ENCODE results near the gene POU3F3.

Gene POU3F3

DNA sequence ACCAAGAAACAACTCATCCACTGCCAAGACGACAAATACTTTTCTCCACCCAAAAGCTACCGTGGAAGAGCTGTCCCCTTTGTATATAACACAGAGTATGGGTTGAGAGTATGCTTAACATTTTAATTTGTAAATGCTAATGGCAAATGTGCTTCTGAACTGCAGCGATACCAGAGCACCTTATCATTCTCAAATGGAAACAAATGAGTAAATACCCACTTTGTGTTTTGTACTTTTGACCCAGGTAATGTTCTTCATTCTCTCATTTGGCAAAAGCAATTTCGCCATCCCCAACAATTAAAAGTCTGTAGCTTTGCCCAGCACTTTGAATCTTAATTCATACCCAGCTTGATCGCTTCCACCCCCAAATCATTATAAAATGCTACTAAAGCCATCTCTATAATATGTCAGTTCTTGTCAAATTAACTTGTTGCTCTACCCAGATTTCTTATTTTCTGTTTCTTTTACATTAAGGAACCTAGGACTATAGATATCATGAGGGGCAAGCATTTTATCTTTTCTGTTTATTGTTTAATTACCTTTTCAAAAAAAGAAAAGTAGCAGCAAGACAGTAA lies 6.2 kb upstream of the POU3F3 start:
- DNase-seq, result no peak

GRCh38 chr2:104848526-104848925 lies 5.4 kb upstream of the POU3F3 start:
- no peak for DNase-seq

- DNase-seq, result no peak
Observed at GRCh38 chr2:104849101-104849500, 4.8 kb upstream of the POU3F3 start.

DNA sequence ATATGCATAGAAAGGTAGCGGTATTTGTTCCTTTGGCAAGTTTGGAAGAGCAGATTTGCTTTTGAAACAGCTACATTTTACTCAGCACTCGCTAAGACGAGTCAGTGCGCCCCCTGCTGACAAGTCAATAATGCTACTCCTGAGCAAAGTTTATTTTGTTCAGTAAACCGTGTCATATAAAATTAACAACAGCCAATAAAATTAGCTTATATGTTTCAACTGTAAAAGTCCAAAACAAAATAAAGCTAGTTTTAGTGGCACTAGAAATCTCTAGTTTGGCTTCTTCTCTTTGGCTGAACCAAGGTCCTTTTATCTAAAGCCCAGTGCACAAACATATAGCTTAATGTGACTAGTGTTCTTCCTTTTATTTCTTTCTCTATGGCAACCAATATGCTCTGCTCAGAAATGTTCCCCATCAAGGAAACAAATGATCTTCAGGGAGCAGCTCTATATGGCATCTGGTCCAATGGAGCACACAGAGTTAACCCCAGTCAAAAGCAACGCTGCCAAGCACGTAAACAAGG lies 4.2 kb upstream of the POU3F3 start:
- DNase-seq, result peak; percentile 65

- no peak for DNase-seq
Observed at GRCh38 chr2:104850361-104851290, 3.3 kb upstream of the POU3F3 start.

DNA sequence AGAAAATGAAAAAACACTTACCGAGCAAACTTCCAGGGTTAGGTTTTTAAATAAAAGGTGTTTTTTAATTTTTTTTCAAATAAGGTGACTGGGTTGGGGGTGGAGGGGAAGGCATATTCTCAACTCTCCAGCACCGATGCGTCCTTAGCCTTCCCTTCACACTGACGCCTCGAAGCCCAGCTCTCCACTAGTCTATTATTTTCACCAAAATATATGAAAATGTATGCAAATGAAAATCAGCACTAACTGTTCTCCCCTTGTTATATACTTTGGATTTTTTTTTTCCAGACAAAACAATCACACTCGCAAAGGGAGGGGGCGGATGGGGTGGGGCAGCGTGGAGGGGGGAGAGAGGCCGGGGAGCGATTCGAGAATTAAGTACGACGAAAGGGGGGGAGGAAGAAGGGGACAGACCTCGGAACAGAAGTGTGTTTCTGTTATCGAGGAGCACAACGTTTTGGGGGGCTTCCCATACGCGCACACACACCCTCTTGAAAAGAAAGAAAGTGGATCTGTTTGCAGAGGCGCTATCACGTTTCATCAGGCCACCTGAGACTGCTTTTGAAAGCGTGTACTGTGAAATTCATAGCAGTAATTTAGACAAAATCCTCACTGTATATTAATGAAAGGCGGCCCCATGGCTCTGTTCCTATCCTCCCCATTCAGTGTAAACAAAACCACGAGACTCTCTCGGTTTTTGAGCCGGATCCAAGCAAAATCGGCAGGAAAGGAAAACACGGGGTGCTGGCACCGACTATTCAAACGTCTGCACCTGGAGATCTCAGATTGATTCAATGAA lies 2.4 kb upstream of the POU3F3 start:
- DNase-seq, result peak; percentile 12

DNA sequence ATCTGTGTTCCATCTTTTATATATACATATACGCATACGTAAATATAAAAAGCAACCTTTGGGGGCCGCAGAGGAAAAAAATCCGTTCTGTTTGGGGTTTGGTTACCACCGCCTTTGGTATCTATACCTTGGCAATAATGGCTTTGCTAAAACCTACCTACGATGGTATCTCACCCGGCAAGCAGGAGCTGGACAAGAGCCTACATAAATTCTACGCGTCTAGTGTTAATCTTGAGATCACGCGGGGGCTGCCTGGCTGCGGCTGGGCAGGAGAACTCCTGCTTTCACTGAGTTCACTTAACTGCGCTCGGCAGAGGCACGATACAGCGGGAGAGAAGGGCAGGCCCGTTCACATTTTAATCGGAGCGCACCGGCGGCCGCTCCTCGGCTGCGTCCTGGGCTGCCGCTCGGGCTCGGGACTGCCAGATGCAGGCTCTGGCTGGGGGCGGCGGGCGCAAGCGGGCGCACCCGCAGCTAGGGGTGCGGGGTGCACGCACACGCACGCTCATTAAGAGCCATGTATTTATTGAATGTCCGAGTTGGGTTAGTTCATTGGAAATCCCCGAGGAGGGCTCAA lies 1.7 kb upstream of the POU3F3 start:
- peak; percentile 21 for DNase-seq

GRCh38 chr2:104854498-104855220 lies 744 bp downstream of the POU3F3 start:
- DNase-seq, result peak; percentile 15

GRCh38 chr2:104855221-104856085 lies 1.5 kb downstream of the POU3F3 start:
- DNase-seq, result no peak

DNA sequence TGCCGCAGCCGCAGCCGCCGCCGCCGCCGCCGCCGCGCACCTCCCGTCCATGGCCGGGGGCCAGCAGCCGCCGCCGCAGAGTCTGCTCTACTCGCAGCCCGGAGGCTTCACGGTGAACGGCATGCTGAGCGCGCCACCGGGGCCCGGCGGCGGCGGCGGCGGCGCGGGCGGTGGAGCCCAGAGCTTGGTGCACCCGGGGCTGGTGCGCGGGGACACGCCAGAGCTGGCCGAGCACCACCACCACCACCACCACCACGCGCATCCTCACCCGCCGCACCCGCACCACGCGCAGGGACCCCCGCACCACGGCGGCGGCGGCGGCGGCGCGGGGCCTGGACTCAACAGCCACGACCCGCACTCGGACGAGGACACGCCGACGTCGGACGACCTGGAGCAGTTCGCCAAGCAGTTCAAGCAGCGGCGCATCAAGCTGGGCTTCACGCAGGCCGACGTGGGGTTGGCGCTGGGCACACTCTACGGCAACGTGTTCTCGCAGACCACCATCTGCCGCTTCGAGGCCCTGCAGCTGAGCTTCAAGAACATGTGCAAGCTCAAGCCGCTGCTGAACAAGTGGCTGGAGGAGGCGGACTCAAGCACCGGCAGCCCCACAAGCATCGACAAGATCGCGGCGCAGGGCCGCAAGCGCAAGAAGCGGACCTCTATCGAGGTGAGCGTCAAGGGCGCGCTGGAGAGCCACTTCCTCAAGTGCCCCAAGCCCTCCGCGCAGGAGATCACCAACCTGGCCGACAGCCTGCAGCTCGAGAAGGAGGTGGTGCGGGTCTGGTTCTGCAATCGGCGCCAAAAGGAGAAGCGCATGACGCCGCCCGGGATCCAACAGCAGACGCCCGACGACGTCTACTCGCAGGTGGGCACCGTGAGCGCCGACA lies 2.4 kb downstream of the POU3F3 start:
- DNase-seq, result peak; percentile 46

GRCh38 chr2:104856973-104857261 lies 3.0 kb downstream of the POU3F3 start:
- DNase-seq, result peak; percentile 46

GRCh38 chr2:104857262-104858005 lies 3.5 kb downstream of the POU3F3 start:
- no peak for DNase-seq

DNA sequence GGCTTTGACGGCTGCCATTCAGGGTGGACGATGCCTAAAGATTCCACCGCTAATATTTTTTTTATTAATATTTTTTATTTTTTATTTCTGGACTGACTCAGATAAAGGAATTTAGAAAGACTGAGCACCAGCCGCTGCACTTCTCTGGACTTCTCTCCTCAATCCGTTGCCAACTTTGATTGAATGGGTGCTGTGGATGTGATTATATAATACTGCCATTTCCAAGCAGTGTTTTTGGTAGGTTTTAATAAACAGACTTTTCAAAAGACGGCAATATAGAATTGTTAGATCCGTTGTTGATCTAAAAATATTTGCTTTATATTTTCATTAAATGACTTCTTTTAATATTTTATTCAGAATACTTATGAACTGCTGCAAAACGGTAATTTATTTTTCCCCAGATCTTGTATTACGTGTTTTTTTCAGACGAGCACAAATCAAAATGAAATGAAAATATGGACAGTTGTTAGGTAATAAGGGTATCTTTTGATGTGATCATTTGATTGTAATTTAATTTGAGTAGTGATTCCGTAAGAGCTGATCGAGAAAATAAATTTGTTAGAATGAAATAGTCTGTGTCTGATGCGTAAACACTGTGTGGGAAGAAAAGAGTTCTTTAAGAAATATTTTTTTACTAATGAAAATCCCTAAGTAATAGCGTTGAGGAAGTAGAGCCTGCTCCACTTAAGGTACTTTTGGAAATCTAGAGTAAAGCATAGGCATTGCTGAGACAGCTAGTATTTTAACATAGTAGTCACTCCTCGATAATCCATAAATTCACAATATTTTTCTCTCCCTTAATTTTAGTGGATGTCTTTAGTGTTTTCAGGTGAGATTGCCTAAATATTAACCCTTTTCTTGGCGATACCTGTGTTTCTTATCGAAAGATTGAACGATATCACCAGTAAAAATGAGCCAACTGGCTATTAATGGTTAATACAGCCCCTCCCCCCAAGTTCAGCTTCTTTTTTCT lies 4.4 kb downstream of the POU3F3 start:
- DNase-seq, result no peak

DNA sequence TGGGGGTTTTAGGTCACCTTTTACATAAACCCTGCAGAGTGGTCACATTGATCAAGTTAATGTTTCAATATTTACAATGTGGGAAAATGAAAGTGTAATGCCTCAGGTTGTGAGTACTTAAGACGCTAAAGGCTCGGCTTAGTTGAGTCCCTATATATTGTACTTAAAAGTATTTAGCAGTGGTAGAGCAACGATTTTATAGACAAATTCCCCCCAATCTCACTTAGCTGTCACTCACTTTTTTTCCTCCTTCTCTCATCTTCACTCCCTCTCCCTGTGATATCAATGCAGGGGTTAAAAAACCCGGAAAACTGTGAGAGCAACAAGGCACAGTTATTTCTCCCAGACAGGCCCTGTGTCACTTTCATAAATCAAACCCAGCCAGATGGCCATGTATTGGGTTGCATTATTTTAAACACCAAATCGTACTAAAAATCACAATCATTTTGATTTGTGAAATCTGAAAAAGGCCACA lies 5.4 kb downstream of the POU3F3 start:
- DNase-seq, result no peak

DNA sequence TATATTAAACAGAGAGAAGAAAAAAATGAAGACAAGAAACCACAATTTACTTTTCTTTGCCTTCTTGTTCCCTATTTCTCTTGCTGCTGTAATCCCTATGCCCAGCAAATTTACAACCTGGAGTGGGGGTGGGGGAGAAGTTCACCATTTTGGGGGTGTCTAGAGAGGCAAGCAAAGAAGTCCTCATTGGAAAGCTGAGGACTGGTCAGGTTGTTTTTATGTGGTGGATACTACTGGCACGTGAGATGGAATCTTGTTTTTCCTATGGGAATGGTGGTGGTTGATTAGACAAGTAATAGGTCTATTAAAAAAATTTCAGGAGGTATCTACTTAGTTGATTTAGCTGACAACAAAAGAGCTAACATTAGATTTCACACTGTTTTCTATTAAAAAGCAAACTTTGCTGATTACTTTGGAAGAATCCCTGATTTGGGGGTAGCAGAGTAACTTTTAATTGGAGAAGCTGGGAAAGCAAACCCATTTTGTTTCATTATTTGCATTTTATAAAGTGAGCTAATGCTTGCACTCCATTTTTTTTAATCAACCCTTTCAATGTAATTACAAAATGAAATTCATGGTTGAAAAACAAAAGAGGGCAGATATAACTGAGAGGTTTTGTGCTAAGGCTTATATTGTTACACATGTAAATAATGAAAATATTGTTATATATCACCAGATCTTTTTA lies 6.0 kb downstream of the POU3F3 start:
- no peak for DNase-seq

- no peak for DNase-seq
Observed at GRCh38 chr2:104860451-104860790, 6.5 kb downstream of the POU3F3 start.

DNA sequence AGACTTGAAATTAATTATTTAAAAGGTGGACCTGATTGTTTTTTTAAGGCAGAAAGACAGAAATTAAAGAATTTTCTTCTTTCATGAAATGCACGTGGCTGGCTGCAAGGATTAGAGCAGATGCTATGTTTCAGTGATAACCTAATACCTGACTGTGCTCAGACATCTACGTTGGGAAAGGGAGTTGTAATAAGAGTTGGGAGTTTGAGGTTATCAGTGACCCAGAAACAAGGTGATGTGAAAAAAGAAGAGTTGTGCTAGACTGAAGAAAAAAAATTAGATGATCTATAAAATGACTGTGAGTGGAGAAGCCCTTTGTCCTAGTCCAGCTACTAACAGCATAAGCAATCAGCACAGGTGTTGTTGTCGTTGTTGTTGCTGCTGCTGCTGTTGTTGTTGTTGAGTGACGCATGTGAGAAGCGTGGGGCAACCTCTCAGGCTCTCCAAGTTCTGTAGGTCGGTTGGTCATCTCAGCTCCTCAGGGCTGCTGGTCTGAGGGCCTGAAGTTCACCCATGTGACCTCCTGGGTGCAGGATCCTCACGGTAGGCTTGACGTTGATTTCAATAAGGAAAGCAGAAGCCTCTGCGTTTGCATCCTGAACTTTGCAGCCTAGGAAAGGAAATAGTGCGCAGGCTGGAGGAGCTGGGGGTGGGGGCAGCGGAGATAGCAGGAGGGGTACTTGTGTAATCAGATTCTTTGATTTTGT lies 7.6 kb downstream of the POU3F3 start:
- no peak for DNase-seq
